HFF-Myc (cell line): ENCODE measurements around the gene EFS.
"Not testable (repeated sequence)": the region's sequence is repeated elsewhere in the genome, so short reads cannot be mapped to it uniquely, and the experiment has no call there.

Experiments used
- DNase-seq: peaks from one replicate; pipeline ENCODE4 v3.0.0-alpha.2; 2011; ENCODE audit warnings: low read depth; ENCODE audit errors: extremely low read depth
- H3K4me3 ChIP-seq: replicated peaks from 2 replicates; pipeline ENCODE4 v1.5.1; 2011; ENCODE audit warnings: low read depth, mild to moderate bottlenecking, control low read depth, low read length
- TF ChIP-seq, protein P1 (sequence below): IDR thresholded peaks from 2 replicates; pipeline ENCODE4 v1.5.1; 2012; ENCODE audit warnings: mild to moderate bottlenecking, low read depth, low read length, control low read depth; ENCODE audit errors: missing control alignments

The EFS gene

DNA sequence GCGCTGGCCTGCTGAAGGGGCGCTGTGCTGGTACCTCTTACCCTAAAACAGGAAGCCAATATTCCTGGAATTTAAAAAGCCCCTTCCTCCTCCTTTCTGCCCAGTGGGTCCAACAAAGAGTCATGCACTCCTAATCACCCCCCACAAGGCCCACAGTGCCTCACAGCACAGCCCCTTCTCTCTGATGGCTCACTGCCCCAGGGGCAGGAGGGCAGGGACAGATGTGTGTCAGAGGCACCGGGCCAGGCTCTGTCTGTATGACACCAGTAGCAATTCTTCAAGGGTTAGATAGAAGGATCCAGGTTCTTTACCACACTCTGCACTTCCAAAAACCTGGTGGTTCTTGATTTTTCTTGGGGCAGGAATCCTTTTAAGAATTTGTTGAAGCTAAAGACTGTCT is 34.2 kb upstream of the EFS start:
- H3K4me3 ChIP-seq = no peak overlapping the region
- no peak for DNase-seq
- TF ChIP-seq, protein P1, sequence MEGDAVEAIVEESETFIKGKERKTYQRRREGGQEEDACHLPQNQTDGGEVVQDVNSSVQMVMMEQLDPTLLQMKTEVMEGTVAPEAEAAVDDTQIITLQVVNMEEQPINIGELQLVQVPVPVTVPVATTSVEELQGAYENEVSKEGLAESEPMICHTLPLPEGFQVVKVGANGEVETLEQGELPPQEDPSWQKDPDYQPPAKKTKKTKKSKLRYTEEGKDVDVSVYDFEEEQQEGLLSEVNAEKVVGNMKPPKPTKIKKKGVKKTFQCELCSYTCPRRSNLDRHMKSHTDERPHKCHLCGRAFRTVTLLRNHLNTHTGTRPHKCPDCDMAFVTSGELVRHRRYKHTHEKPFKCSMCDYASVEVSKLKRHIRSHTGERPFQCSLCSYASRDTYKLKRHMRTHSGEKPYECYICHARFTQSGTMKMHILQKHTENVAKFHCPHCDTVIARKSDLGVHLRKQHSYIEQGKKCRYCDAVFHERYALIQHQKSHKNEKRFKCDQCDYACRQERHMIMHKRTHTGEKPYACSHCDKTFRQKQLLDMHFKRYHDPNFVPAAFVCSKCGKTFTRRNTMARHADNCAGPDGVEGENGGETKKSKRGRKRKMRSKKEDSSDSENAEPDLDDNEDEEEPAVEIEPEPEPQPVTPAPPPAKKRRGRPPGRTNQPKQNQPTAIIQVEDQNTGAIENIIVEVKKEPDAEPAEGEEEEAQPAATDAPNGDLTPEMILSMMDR = no peak

DNA sequence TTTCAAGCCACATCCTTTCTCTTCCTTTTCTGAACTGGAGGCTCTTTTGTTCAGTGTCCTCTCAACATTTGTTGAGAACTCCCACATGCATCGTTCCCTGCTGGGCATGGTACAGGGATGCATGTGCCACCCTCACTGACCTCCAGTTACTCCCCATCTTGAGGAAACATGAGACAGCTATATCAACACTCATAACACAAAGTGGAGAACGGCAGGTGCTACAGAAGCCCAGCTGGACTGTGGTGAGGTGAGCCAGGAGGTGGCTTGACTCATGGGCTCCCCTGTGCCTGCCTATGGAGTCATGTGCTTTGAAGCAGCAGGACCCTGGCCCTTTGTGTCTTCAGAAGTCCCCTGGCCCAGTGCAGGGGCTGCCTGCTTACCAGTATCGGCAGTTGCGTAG is 33.4 kb upstream of the EFS start:
- no peak overlapping the region for H3K4me3 ChIP-seq
- TF ChIP-seq, protein P1 = no peak
- no peak for DNase-seq

DNA sequence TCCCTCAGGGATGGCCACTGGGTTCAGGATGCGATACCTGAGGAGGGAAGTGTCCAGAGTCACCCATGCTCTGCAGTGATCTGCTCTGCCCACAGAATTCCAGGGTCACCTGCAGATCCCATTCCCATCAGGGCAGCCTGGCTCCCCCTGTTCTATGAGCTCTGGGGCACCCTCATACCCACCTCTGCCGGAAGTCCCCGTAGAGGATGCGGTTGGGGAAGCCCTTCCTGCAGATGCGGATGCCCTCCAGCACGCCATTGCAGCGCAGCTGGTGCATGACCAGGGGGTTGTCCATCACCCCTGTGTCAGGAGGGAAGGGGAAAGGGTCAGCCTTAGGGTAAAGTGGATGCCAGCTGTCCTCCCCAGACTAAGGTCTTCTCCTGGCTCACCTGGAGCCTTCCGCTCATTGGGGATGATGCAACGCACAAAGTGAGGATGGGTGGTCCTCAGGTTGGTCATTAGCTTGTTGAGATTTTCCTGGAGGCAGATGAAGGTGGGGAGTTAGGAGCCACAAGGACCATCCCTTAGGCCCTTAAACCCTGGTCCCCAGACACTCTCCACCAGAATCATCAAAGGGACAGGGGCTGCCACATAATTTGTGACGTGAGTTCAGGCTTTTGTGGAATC is 31.9 kb upstream of the EFS start:
- H3K4me3 ChIP-seq = no peak overlapping the region
- TF ChIP-seq, protein P1 = no peak
- DNase-seq = no peak

DNA sequence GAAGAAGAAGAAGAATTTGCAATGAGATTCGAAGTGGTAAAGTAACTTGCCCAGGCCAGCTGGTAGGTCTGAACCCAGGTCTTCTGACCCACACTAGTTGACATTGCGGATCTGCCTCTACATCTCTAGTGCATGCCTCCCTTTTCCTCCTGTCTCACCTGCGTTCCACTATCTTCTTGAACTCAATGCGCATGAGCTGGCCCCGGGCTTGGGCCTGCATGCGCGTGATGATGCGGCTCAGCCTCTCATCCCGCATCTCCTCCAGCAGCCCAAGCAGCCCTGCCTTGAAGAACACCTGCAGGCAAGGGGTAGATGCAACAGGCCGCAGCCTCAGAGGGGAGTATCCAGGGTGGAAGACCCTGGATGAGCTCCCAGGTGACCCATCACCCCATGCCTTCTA is 31.2 kb upstream of the EFS start:
- no peak for DNase-seq
- H3K4me3 ChIP-seq = no peak overlapping the region
- TF ChIP-seq, protein P1 = no peak

DNA sequence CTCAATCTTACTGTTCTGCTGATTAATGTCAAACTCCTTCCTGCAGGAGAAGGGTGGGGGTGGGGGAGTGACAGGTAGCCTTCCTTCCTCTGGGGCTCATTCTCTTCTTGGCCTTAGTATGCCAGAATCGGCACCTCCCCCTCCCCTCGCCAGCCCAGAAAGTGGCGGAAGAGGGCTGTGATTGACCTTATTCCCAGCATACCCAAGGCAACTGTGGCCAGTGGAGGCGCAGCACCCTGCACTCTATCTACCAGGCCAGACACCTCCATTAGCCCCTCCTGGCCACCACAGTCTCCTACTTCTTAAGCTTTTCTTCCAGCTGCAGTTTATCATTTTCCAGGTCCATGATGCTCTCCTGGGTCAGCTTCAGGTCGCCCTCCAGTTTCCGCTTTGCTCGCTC is 27.6 kb upstream of the EFS start:
- TF ChIP-seq, protein P1 = no peak
- H3K4me3 ChIP-seq = no peak overlapping the region
- no peak for DNase-seq

DNA sequence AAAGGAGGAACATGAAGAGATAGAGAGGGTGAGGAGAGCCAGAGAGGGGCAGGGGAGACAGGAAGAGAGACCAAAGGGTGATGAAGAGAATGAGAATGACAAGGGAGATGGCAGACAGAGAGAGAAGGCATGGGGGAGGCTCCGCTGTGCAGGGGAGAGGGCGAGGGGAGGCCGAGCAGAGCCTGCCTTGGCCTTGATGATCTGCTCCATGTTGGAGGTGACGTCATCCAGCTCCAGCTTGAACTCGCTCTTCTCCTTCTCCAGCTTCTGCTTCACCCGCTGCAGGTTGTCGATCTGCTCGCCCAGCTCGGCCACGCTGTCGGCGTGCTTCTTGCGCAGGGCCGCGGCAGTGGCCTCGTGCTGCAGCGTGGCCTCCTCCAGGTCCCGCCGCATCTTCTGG is 24.9 kb upstream of the EFS start:
- DNase-seq, H3K4me3 ChIP-seq: not testable (repeated sequence)

DNA sequence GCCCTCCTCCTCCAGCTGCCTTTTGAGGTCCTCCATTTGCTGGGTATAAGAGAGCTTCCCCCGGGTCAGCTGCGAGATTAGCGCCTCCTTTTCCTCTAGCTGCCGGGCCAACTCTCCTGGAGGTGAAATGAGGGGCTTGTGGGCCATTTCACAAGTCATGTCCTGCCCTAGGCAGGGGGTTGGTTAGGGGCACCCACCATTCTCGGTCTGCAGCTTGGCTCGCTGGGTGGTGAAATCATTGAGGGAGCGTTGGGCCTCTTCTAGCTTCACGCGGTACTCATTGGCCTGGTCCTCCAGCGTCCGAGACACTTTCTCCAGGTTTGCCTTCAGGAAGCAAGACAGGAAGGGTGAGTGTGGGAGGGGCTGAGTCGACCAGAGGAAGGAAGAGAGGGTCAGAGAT is 24.4 kb upstream of the EFS start:
- no peak for DNase-seq
- H3K4me3 ChIP-seq = no peak overlapping the region
- TF ChIP-seq, protein P1 = no peak
